H1 (cell line): ENCODE measurements around the gene RNF43. TPM values are rescaled to one million over a fixed set of nuclear protein-coding genes. Genes with fewer than 3 reads are reported as not detected.
A peak's percentile ranks its signal among the peaks of the same experiment; 100 is the strongest.

ENCODE experiments used
- BRCA1 ChIP-seq: IDR thresholded peaks from 2 replicates; pipeline ENCODE4 v1.6.1; 2012; ENCODE audit warnings: low read depth, low read length, improper control_type of control experiment
- CREB1 ChIP-seq: IDR thresholded peaks from 2 replicates; pipeline ENCODE4 v1.6.1; 2012; ENCODE audit warnings: inconsistent platforms
- EP300 ChIP-seq, 2 experiments: IDR thresholded peaks; 1 replicate in 1 of 2; 2 replicates in 1 of 2; pipeline ENCODE4 v1.6.1; 2011 to 2012; ENCODE audit warnings: low read depth in 2 of 2, low read length in 2 of 2, mild to moderate bottlenecking in 2 of 2, borderline replicate concordance in 1 of 2, inconsistent platforms in 1 of 2, moderate library complexity in 1 of 2
- FOSL1 ChIP-seq: IDR thresholded peaks from 2 replicates; pipeline ENCODE4 v1.6.1; 2011; ENCODE audit warnings: mild to moderate bottlenecking, low read depth, low read length, moderate library complexity; ENCODE audit not compliant: insufficient read depth
- JUN ChIP-seq: IDR thresholded peaks from 2 replicates; pipeline ENCODE4 v1.6.1; 2011; ENCODE audit warnings: low read depth, mild to moderate bottlenecking, improper control_type of control experiment, low read length
- RNF2 ChIP-seq: fragments of 200-900, 300-1000 bp; sonication (generic); IDR thresholded peaks from 2 replicates; pipeline ENCODE4 v1.7.1; 2016; ENCODE audit warnings: borderline replicate concordance, low read depth, mild to moderate bottlenecking, antibody characterized with exemption, low read length; ENCODE audit not compliant: poor library complexity, severe bottlenecking; ENCODE audit errors: missing control alignments
- SP1 ChIP-seq: IDR thresholded peaks from 2 replicates; pipeline ENCODE4 v1.6.1; 2011; ENCODE audit warnings: low read depth, low read length
- TEAD4 ChIP-seq: IDR thresholded peaks from 2 replicates; pipeline ENCODE4 v1.6.1; 2012; ENCODE audit warnings: low read depth, low read length, inconsistent platforms, mixed read lengths
- polyA plus RNA-seq, 7 experiments: library from polyadenylated mRNA; depleted of rRNA in 3 of 7; stranded (reverse) in 5 of 7; unstranded in 2 of 7; fragments of >200 nt in 5 of 7; fragments of 200-250 nt in 2 of 7; gene quantifications; 1 replicate in 5 of 7; 2 replicates in 1 of 7; 4 replicates in 1 of 7; pipeline versions ENCODE4 v1.2.1 to v1.2.3, GENCODE V29; 2011 to 2013; ENCODE audit warnings: missing spikeins in 2 of 7, mixed read lengths in 2 of 7
- total RNA-seq: library from RNA; stranded (reverse); fragmentation: NEBNext Ultra II Directional; extraction: Animal tissue kit (Norgen Biotek cat#: 25700); gene quantifications from 2 replicates; pipeline ENCODE4 v1.2.1, GENCODE V29; 2021
- TF ChIP-seq, protein P1 (sequence below): fragments of 300-600 bp; sonication (generic); IDR thresholded peaks from 2 replicates; pipeline ENCODE4 v1.7.1; 2012; ENCODE audit warnings: low read length, moderate library complexity, mild to moderate bottlenecking, inconsistent platforms; ENCODE audit not compliant: insufficient replicate concordance
- TF ChIP-seq, protein P2 (sequence below): IDR thresholded peaks from 2 replicates; pipeline ENCODE4 v1.6.1; 2011; ENCODE audit warnings: low read depth, mild to moderate bottlenecking, low read length; ENCODE audit not compliant: insufficient read depth

Gene RNF43
- total and polyA plus RNA-seq, 2 of the 8 experiments (the other 6 are each of a cell fraction or from before 2014, with no cell fraction given), result 0.89 to 1.5 TPM

GRCh38 chr17:58402679-58403078, 14.7 kb downstream of the RNF43 start (continued):
- TF ChIP-seq, protein P1, sequence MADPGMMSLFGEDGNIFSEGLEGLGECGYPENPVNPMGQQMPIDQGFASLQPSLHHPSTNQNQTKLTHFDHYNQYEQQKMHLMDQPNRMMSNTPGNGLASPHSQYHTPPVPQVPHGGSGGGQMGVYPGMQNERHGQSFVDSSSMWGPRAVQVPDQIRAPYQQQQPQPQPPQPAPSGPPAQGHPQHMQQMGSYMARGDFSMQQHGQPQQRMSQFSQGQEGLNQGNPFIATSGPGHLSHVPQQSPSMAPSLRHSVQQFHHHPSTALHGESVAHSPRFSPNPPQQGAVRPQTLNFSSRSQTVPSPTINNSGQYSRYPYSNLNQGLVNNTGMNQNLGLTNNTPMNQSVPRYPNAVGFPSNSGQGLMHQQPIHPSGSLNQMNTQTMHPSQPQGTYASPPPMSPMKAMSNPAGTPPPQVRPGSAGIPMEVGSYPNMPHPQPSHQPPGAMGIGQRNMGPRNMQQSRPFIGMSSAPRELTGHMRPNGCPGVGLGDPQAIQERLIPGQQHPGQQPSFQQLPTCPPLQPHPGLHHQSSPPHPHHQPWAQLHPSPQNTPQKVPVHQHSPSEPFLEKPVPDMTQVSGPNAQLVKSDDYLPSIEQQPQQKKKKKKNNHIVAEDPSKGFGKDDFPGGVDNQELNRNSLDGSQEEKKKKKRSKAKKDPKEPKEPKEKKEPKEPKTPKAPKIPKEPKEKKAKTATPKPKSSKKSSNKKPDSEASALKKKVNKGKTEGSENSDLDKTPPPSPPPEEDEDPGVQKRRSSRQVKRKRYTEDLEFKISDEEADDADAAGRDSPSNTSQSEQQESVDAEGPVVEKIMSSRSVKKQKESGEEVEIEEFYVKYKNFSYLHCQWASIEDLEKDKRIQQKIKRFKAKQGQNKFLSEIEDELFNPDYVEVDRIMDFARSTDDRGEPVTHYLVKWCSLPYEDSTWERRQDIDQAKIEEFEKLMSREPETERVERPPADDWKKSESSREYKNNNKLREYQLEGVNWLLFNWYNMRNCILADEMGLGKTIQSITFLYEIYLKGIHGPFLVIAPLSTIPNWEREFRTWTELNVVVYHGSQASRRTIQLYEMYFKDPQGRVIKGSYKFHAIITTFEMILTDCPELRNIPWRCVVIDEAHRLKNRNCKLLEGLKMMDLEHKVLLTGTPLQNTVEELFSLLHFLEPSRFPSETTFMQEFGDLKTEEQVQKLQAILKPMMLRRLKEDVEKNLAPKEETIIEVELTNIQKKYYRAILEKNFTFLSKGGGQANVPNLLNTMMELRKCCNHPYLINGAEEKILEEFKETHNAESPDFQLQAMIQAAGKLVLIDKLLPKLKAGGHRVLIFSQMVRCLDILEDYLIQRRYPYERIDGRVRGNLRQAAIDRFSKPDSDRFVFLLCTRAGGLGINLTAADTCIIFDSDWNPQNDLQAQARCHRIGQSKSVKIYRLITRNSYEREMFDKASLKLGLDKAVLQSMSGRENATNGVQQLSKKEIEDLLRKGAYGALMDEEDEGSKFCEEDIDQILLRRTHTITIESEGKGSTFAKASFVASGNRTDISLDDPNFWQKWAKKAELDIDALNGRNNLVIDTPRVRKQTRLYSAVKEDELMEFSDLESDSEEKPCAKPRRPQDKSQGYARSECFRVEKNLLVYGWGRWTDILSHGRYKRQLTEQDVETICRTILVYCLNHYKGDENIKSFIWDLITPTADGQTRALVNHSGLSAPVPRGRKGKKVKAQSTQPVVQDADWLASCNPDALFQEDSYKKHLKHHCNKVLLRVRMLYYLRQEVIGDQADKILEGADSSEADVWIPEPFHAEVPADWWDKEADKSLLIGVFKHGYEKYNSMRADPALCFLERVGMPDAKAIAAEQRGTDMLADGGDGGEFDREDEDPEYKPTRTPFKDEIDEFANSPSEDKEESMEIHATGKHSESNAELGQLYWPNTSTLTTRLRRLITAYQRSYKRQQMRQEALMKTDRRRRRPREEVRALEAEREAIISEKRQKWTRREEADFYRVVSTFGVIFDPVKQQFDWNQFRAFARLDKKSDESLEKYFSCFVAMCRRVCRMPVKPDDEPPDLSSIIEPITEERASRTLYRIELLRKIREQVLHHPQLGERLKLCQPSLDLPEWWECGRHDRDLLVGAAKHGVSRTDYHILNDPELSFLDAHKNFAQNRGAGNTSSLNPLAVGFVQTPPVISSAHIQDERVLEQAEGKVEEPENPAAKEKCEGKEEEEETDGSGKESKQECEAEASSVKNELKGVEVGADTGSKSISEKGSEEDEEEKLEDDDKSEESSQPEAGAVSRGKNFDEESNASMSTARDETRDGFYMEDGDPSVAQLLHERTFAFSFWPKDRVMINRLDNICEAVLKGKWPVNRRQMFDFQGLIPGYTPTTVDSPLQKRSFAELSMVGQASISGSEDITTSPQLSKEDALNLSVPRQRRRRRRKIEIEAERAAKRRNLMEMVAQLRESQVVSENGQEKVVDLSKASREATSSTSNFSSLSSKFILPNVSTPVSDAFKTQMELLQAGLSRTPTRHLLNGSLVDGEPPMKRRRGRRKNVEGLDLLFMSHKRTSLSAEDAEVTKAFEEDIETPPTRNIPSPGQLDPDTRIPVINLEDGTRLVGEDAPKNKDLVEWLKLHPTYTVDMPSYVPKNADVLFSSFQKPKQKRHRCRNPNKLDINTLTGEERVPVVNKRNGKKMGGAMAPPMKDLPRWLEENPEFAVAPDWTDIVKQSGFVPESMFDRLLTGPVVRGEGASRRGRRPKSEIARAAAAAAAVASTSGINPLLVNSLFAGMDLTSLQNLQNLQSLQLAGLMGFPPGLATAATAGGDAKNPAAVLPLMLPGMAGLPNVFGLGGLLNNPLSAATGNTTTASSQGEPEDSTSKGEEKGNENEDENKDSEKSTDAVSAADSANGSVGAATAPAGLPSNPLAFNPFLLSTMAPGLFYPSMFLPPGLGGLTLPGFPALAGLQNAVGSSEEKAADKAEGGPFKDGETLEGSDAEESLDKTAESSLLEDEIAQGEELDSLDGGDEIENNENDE, result peak; percentile 77
- TF ChIP-seq FOSL1 (no peak), SP1 (peak; percentile 45; the same call in 1 of the 2 replicates), RNF2 (no peak), TEAD4 (peak; percentile 98), CREB1 (peak; percentile 76), EP300 (IDR thresholded peaks at IDR 0.05; ENCODE audit: borderline replicate concordance in 1 of 2, low read depth in 2 of 2, low read length in 2 of 2) (peak in 1 of 2 experiments; percentile 57; a peak in 1 of 3 replicates), BRCA1 (no peak), JUN (peak; percentile 81)
- TF ChIP-seq, protein P2, sequence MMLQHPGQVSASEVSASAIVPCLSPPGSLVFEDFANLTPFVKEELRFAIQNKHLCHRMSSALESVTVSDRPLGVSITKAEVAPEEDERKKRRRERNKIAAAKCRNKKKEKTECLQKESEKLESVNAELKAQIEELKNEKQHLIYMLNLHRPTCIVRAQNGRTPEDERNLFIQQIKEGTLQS, result 0 out of 2 replicates have a peak, but pooled peaks have one; percentile 24
